ENCODE data around the gene FSTL4. TPM values are rescaled to one million over a fixed set of nuclear protein-coding genes. Genes with fewer than 3 reads are reported as not detected.
"Not testable (repeated sequence)": the region's sequence is repeated elsewhere in the genome, so short reads cannot be mapped to it uniquely, and the experiment has no call there.

The FSTL4 gene
- total RNA-seq, 3 donors from 2014 or later: 0.42 to 1.7 (median 0.46) TPM

DNA sequence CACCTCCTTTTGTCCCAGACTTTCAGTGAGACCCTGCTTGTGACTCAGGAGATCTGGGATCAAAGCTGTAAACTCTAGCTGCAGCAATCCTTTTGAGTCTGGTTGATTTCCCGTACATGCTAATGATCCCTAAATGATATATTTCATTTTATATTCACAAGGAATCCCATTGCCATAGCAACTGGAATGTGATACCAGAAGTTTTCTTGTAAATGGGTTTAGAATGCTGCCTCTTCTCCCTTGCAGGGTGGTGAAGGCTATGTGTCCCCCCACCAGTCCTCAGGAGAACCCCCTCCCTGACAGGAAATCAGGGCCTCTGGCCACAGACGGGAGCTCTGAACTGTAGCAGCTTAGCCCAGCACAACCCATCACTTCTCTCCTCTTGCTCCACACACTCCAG lies 215.0 kb downstream of the FSTL4 start:
- Mint-ChIP-seq H3K4me3 (no peak overlapping the region), H3K36me3 (ENCODE audit: insufficient read depth) (no peaks in the 10 kb centered on the region), H3K9me3 (no peaks in the 10 kb centered on the region), H3K27me3 (ENCODE audit: low read depth) (no peaks in the 10 kb centered on the region), H3K4me1 (ENCODE audit: low read depth) (peaks cover 30% of the 10 kb centered on the region)
- DNase-seq (no peak), ATAC-seq (no peak)

DNA sequence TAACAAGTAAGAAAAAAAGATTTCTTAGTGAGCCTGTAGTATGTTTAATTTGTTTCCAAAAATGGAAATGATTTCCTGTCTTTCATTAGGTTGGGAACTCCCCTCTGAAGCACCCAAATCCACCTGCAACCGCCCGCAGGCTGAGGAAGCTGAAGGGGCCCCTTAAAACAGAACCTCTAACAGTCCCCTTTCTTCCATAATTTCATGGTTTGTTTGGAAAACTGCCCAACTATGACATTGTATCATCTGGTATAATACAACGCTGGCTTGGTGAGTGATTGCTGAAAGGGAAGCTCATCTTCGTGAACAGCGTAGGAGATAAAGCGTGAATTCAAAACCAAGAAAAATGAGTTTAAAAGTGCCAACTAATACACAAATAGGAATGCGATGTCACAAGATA lies 215.5 kb downstream of the FSTL4 start:
- no peaks in the 10 kb centered on the region for H3K27me3 Mint-ChIP-seq (ENCODE audit: low read depth)
- DNase-seq (no peak), ATAC-seq (peak in 1 of 2 donors; percentile 32)
- H3K36me3 Mint-ChIP-seq (ENCODE audit: insufficient read depth): no peaks in the 10 kb centered on the region
- H3K4me3 Mint-ChIP-seq: peak overlapping the region; percentile 9
- no peaks in the 10 kb centered on the region for H3K9me3 Mint-ChIP-seq
- peaks cover 30% of the 10 kb centered on the region for H3K4me1 Mint-ChIP-seq (ENCODE audit: low read depth)

DNA sequence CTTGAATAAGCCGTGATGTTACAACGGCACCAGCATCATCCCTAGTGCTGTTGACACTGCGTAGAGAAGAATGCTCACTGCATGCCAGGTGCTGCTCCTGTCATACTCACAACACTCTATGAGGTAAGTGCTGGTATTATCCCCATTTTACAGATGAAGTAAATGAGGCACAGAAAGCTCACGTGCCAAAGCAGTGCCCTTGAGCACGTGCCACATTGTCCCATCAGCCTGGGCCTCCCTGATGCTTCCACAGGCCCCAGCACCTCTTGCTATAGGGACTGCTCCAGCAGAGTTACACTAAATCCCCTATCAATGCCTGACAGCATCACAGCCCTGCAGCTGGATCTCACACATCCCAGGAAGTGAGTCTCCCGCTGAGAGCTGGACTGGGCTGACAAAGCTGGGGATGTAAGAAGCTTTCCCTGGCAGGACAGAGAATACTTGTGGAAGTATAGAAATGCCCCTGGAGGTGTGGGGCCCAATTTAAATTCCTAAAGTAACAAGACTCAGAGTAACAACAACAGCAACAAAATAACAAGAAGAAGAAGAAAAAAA lies 216.1 kb downstream of the FSTL4 start:
- Mint-ChIP-seq H3K4me3 (no peak overlapping the region), H3K36me3 (ENCODE audit: insufficient read depth) (no peaks in the 10 kb centered on the region), H3K9me3 (no peaks in the 10 kb centered on the region), H3K4me1 (ENCODE audit: low read depth) (peaks cover 30% of the 10 kb centered on the region), H3K27me3 (ENCODE audit: low read depth) (no peaks in the 10 kb centered on the region)
- no peak for DNase-seq
- no peak for ATAC-seq

DNA sequence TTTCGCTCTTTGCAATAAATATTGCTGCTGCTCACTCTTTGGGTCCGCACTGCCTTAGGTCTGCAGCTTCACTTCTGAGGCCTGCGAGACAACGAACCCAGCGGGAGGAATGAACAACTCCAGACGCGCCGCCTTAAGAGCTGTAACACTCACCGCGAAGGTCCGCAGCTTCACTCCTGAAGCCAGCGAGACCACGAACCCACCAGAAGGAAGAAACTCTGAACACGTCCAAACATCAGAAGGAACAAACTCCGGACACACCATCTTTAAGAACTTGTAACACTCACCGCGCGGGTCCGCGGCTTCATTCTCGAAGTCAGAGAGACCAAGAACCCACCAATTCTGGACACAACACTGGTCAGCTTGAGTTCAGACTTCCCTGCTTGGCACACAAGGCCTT lies 217.1 kb downstream of the FSTL4 start:
- ATAC-seq; H3K36me3 Mint-ChIP-seq (ENCODE audit: insufficient read depth); H3K9me3 Mint-ChIP-seq; DNase-seq; H3K27me3 Mint-ChIP-seq (ENCODE audit: low read depth); H3K4me3 Mint-ChIP-seq: not testable (repeated sequence)
- H3K4me1 Mint-ChIP-seq (ENCODE audit: low read depth): peaks cover 30% of the 10 kb centered on the region

GRCh38 chr5:133394477-133394817 lies 217.9 kb downstream of the FSTL4 start:
- DNase-seq; ATAC-seq; H3K27me3 Mint-ChIP-seq (ENCODE audit: low read depth); H3K9me3 Mint-ChIP-seq; H3K4me3 Mint-ChIP-seq; H3K36me3 Mint-ChIP-seq (ENCODE audit: insufficient read depth): not testable (repeated sequence)
- peaks cover 28% of the 10 kb centered on the region for H3K4me1 Mint-ChIP-seq (ENCODE audit: low read depth)

GRCh38 chr5:133393776-133394476 lies 218.4 kb downstream of the FSTL4 start:
- H3K4me3 Mint-ChIP-seq: no peak overlapping the region
- H3K27me3 Mint-ChIP-seq (ENCODE audit: low read depth): peaks cover 6% of the 10 kb centered on the region
- no peaks in the 10 kb centered on the region for H3K9me3 Mint-ChIP-seq

GRCh38 chr5:133392448-133392847 lies 219.9 kb downstream of the FSTL4 start:
- Mint-ChIP-seq H3K27me3 (ENCODE audit: low read depth) (peaks cover 12% of the 10 kb centered on the region), H3K4me1 (ENCODE audit: low read depth) (peaks cover 9% of the 10 kb centered on the region), H3K4me3 (no peak overlapping the region), H3K36me3 (ENCODE audit: insufficient read depth) (no peaks in the 10 kb centered on the region), H3K9me3 (no peaks in the 10 kb centered on the region)
- DNase-seq (no peak), ATAC-seq (no peak)

More at GRCh38 chr5:133393776-133394476, 218.4 kb downstream of the FSTL4 start:
- Mint-ChIP-seq H3K4me1 (ENCODE audit: low read depth) (peaks cover 23% of the 10 kb centered on the region), H3K36me3 (ENCODE audit: insufficient read depth) (no peaks in the 10 kb centered on the region)
- ATAC-seq (no peak), DNase-seq (no peak)

- no peaks in the 10 kb centered on the region for H3K36me3 Mint-ChIP-seq (ENCODE audit: insufficient read depth)
- DNase-seq (no peak), ATAC-seq (no peak)
- H3K4me1 Mint-ChIP-seq (ENCODE audit: low read depth): peaks cover 5% of the 10 kb centered on the region
- H3K4me3 Mint-ChIP-seq: no peak overlapping the region
- H3K27me3 Mint-ChIP-seq (ENCODE audit: low read depth): peaks cover 15% of the 10 kb centered on the region
- H3K9me3 Mint-ChIP-seq: no peaks in the 10 kb centered on the region
Observed at GRCh38 chr5:133391354-133392136, 220.8 kb downstream of the FSTL4 start.

DNA sequence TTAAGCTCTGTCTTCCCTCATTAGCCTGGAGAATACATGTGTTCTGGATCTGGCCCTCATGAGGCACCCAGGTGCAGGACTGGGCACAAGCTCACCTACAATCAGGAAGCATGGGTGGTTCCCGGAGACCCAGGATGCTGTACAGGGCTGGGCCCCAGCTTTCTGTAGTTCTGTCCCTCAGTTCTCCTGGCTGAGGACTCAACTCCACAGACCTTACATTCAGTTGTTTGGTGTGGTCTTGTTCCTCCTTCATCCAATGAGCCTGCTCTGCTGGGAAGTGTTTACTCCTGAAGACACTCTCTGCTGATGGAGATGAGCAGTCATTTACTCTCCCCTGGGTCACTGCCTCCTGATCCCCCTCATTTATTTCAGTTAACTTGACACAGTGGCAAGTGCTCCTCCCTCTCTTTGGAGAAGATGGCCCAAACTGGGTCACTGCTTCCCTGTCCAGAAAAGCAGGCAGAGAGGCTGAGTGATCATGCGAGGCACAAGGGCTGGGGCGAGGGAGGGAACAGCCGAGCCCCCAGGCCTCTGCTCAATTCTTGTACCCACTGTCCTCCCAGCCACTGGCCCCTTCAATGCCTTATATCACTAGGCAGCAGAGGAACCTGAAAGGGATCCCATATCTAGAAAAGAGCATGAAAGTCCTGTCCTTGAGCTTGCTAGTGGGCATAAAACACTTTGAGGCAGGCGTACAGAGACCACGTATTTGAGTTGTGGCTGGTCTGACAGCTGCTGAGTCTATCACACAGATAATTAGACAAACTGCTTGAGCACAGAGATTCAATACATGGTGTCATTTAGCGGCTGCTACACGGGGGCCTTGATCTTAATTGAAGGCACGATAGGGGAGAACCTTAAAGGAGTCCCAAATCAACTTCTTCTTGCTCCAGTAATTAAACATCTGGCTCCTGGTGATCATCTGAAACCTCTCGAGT lies 221.7 kb downstream of the FSTL4 start:
- Mint-ChIP-seq H3K9me3 (no peaks in the 10 kb centered on the region), H3K4me3 (no peak overlapping the region), H3K4me1 (ENCODE audit: low read depth) (peaks cover 2% of the 10 kb centered on the region), H3K27me3 (ENCODE audit: low read depth) (peaks cover 15% of the 10 kb centered on the region), H3K36me3 (ENCODE audit: insufficient read depth) (no peaks in the 10 kb centered on the region)
- DNase-seq: no peak
- no peak for ATAC-seq

GRCh38 chr5:133389066-133389590 lies 223.2 kb downstream of the FSTL4 start:
- ATAC-seq: no peak
- no peak for DNase-seq
- no peaks in the 10 kb centered on the region for H3K36me3 Mint-ChIP-seq (ENCODE audit: insufficient read depth)
- no peaks in the 10 kb centered on the region for H3K9me3 Mint-ChIP-seq
- H3K4me1 Mint-ChIP-seq (ENCODE audit: low read depth): peaks cover 2% of the 10 kb centered on the region
- no peak overlapping the region for H3K4me3 Mint-ChIP-seq
- peaks cover 15% of the 10 kb centered on the region for H3K27me3 Mint-ChIP-seq (ENCODE audit: low read depth)

DNA sequence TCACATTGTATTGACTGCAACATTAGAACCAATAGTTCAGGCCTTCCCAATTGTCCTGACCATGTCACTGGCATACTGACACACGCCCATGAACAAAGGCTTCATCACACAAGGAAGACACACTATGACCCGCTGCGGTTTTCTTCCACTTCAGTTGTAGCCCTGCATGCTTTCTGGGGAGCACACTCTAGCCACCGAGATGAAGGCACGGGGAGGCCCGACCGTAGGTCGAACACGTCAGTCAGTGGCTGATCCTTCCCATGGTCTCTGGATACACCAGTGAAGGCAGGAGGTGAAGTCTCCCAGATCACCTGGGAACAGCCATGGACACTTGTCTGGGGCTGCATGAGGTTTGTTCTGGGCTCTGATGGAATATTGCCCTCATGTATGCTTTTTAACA lies 224.7 kb downstream of the FSTL4 start:
- no peak for DNase-seq
- no peaks in the 10 kb centered on the region for H3K9me3 Mint-ChIP-seq
- peaks cover 2% of the 10 kb centered on the region for H3K4me1 Mint-ChIP-seq (ENCODE audit: low read depth)
- H3K27me3 Mint-ChIP-seq (ENCODE audit: low read depth): peaks cover 15% of the 10 kb centered on the region
- no peak for ATAC-seq
- H3K36me3 Mint-ChIP-seq (ENCODE audit: insufficient read depth): no peaks in the 10 kb centered on the region
- no peak overlapping the region for H3K4me3 Mint-ChIP-seq

GRCh38 chr5:133387091-133387490 lies 225.2 kb downstream of the FSTL4 start:
- no peak for DNase-seq
- Mint-ChIP-seq H3K4me3 (no peak overlapping the region), H3K4me1 (ENCODE audit: low read depth) (peaks cover 2% of the 10 kb centered on the region)

GRCh38 chr5:133386662-133387061 lies 225.7 kb downstream of the FSTL4 start:
- Mint-ChIP-seq H3K4me1 (ENCODE audit: low read depth) (peaks cover 2% of the 10 kb centered on the region), H3K27me3 (ENCODE audit: low read depth) (peaks cover 15% of the 10 kb centered on the region), H3K36me3 (ENCODE audit: insufficient read depth) (no peaks in the 10 kb centered on the region), H3K4me3 (no peak overlapping the region), H3K9me3 (no peaks in the 10 kb centered on the region)
- ATAC-seq: no peak
- no peak for DNase-seq

More at GRCh38 chr5:133387091-133387490, 225.2 kb downstream of the FSTL4 start:
- Mint-ChIP-seq H3K36me3 (ENCODE audit: insufficient read depth) (no peaks in the 10 kb centered on the region), H3K27me3 (ENCODE audit: low read depth) (peaks cover 15% of the 10 kb centered on the region), H3K9me3 (no peaks in the 10 kb centered on the region)
- ATAC-seq: no peak

DNA sequence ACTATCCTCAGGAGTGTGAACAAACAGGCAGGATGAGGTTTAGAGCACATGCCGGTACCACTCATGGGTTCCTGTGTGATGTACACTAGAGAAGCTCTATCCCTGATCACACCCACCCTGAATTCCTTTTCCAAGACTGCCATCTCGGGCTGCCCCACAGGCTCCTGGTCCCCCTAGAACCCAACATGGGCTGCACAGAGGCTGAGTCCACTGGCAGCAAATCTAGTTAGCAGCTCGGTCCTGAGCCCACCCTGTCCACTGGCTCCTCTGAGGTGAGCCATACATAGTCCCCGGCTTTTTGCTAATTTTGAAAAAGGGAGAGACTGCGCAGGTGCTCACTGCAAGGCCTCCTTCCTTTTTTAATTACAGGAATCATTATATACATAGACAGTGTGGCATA lies 227.0 kb downstream of the FSTL4 start:
- no peaks in the 10 kb centered on the region for H3K36me3 Mint-ChIP-seq (ENCODE audit: insufficient read depth)
- ATAC-seq (no peak), DNase-seq (no peak)
- H3K9me3 Mint-ChIP-seq: no peaks in the 10 kb centered on the region
- peaks cover 15% of the 10 kb centered on the region for H3K27me3 Mint-ChIP-seq (ENCODE audit: low read depth)
- H3K4me3 Mint-ChIP-seq: no peak overlapping the region
- peaks cover 2% of the 10 kb centered on the region for H3K4me1 Mint-ChIP-seq (ENCODE audit: low read depth)

All from activated T-cell treated with anti-CD3 and anti-CD28 coated beads, Interleukin-2, amount 50 U/mL, for 4 hours (primary cell).